ENCODE measurements around the gene DCAF12L2. TPM values are rescaled to one million over a fixed set of nuclear protein-coding genes. Genes with fewer than 3 reads are reported as not detected.
"Not testable (repeated sequence)": the region's sequence is repeated elsewhere in the genome, so short reads cannot be mapped to it uniquely, and the experiment has no call there.

Gene DCAF12L2
- under 1 TPM in 5 of 9 donors, not detected in 4; 0.14 to 0.91 (median 0.30) TPM for total RNA-seq
- polyA plus RNA-seq: under 1 TPM; 0.20 to 0.44 (median 0.32) TPM
- long read RNA-seq, donor 1: 0 reads
- long read RNA-seq, donor 2: 0 reads
- long read RNA-seq, donor 3: 0 reads
- long read RNA-seq, donor 4: 0 reads
- long read RNA-seq, donor 5: 0 reads
- long read RNA-seq, donor 6: 0 reads
- long read RNA-seq, donor 7: 0 reads
- long read RNA-seq, donor 8: 0 reads
- long read RNA-seq, donor 9: 0 reads
- long read RNA-seq, donor 10: 0 reads

DNA sequence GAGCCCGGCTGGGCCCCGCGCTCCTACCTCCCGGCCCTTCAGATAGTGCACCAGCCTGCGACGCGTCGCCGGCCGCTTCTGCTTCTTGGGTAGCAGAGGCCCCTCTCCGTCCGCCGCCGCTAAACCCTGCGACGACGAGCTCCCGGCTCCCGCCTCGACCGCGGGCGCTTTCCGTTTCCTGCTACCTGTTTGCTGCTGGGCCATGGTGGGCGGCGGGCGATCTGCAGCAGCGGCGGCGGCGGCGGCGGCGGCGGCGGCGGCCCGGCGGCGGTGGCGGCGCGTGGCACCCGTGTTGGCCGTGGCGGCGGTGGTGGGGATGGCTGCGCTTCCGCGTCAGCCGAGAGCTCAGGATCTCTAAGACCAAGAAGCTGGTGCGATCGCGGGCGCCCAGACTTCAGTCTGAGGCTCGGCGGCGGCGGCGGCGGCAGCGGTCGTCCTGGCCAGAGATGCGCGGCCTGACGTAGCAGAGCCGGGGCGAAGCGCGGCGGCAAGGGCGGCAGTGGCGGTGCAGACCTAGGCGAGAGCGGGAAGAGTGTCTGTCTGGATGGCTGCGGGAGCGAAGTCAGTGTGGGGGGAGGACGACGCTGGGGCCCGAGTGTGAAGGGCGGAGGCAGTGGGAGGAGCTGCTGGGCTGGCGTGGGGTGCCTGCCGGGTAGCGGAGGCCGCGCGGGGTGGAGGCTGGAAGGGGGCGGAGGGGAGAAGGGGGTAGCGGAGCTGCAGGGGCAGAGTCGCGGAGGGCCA lies at the start of gene DCAF12L2:
TSS of gene DCAF12L2 (minus strand) at position 569 of the 741 bp plus-strand sequence. CDS start at position 204, 365 bp downstream.
- H3K4me1 ChIP-seq (replicated peaks in 1 of 2): no peaks in the 10 kb centered on the region
- no peaks in the 10 kb centered on the region for H3K9me3 ChIP-seq (replicated peaks in 1 of 3)
- 2 to 53% (median 17%) methylated on average over 13 to 91 of the region's 91 CpGs for WGBS, 4 donors
- no peaks in the 10 kb centered on the region for H3K27me3 ChIP-seq
- H3K4me3 ChIP-seq: no peak within 1 kb of the TSS
- H3K36me3 ChIP-seq (replicated peaks in 1 of 2): no peaks in the 10 kb centered on the region
- H3K27ac ChIP-seq: no peak within 1 kb of the TSS
- intact Hi-C loops (cut with DNase I): no loop called here
- no peak for TF ChIP-seq POLR2A (IDR thresholded peaks at IDR 0.05)
- TF ChIP-seq, protein P1, sequence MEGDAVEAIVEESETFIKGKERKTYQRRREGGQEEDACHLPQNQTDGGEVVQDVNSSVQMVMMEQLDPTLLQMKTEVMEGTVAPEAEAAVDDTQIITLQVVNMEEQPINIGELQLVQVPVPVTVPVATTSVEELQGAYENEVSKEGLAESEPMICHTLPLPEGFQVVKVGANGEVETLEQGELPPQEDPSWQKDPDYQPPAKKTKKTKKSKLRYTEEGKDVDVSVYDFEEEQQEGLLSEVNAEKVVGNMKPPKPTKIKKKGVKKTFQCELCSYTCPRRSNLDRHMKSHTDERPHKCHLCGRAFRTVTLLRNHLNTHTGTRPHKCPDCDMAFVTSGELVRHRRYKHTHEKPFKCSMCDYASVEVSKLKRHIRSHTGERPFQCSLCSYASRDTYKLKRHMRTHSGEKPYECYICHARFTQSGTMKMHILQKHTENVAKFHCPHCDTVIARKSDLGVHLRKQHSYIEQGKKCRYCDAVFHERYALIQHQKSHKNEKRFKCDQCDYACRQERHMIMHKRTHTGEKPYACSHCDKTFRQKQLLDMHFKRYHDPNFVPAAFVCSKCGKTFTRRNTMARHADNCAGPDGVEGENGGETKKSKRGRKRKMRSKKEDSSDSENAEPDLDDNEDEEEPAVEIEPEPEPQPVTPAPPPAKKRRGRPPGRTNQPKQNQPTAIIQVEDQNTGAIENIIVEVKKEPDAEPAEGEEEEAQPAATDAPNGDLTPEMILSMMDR (IDR thresholded peaks at IDR 0.05): no peak
- DNase-seq: peak in 2 of 7 donors; percentile 14 to 51

DNA sequence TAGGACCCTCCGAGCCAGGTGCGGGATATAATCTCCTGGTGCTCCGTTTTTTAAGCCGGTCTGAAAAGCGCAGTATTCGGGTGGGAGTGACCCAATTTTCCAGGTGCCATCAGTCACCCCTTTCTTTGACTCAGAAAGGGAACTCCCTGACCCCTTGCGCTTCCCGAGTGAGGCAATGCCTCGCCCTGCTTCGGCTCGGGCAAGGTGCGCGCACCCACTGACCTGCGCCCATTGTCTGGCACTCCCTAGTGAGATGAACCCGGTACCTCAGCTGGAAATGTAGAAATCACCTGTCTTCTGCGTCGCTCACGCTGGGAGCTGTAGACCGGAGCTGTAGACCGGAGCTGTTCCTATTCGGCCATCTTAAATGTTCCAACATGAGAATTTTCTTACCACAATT lies 24.8 kb upstream of the DCAF12L2 start:
- WGBS, 4 donors: 89 to 93% (median 92%) methylated on average over 6 to 21 of the region's 21 CpGs
- intact Hi-C loops (cut with DNase I); DNase-seq; H3K36me3 ChIP-seq (replicated peaks in 1 of 2); H3K4me1 ChIP-seq (replicated peaks in 1 of 2); H3K27ac ChIP-seq; H3K27me3 ChIP-seq; H3K4me3 ChIP-seq; H3K9me3 ChIP-seq (replicated peaks in 1 of 3): not testable (repeated sequence)

DNA sequence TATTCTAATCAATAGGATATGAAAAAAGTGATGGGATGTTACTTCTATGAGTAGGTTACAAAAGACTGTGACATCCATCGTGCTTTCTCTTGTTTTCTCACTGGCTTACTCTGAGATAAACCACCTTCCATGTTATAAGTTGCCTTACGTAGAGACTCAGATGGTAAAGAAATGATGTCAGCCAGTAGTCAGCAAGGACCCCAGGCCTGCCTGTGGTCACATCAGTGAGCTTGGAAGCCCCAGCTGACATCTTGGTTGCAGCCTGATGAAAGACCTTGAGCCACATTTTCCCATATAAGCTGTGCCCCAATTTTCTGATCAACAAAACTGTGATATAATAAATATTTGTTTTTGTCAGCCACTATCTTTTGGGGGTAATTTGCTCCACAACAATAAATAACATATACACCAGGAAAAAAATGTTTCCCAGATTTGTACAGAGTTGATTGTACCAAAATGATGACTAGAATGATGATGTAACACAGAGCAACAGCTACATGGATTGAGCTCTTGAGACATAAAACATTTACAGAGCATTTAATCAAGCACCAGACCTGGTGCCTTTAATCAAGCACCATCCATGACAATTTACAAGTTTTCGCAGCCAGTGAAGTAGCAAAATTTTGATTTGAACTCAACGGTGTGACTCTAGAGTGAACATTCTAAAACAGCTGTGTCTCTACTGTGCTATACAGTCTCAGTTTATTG lies 11.2 kb upstream of the DCAF12L2 start:
- WGBS, 4 donors: 67 to 85% (median 74%) methylated on average over 4 of the region's 4 CpGs
- no peak for DNase-seq
- Histone ChIP-seq H3K27ac (no peak overlapping the region), H3K4me3 (no peak overlapping the region), H3K4me1 (replicated peaks in 1 of 2) (no peaks in the 10 kb centered on the region), H3K36me3 (replicated peaks in 1 of 2) (no peaks in the 10 kb centered on the region), H3K27me3 (no peaks in the 10 kb centered on the region), H3K9me3 (replicated peaks in 1 of 3) (no peaks in the 10 kb centered on the region)
- intact Hi-C loops (cut with DNase I): no loop called here
- no peak for TF ChIP-seq POLR2A (IDR thresholded peaks at IDR 0.05)
- TF ChIP-seq, protein P1 (IDR thresholded peaks at IDR 0.05): no peak

DNA sequence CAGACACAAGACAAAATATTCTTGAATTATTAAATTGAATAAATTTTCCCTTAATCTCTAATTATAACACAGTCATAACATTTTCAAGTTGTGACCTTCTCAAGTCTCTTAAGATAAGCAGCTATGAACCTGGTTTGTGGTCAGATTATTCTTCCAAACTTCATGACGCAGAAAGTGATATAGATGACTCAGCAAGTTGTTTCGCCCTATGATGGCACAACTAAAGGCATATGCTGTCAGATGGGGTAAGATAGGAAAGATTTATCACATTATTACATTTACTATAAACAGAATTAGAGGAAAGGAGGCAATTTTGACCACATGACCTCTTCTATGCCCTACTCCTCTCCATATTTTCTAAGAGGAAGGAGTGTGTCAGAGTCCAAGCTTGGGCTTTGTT lies 4.6 kb upstream of the DCAF12L2 start:
- intact Hi-C loops (cut with DNase I): no loop called here
- H3K27ac ChIP-seq: no peak overlapping the region

More for the DNA sequence above, 4.6 kb upstream of the DCAF12L2 start:
- DNase-seq: no peak
- Histone ChIP-seq H3K27me3 (no peaks in the 10 kb centered on the region), H3K4me1 (replicated peaks in 1 of 2) (no peaks in the 10 kb centered on the region), H3K4me3 (no peak overlapping the region), H3K36me3 (replicated peaks in 1 of 2) (no peaks in the 10 kb centered on the region), H3K9me3 (replicated peaks in 1 of 3) (no peaks in the 10 kb centered on the region)
- WGBS, 4 donors: 48 to 66% (median 50%) methylated on average over 2 of the region's 2 CpGs
- TF ChIP-seq, protein P1 (IDR thresholded peaks at IDR 0.05): no peak
- TF ChIP-seq POLR2A (IDR thresholded peaks at IDR 0.05): no peak

Measured in adrenal gland (tissue), 19 donors.